ENCODE measurements around the gene TMEM53.

Gene TMEM53

DNA sequence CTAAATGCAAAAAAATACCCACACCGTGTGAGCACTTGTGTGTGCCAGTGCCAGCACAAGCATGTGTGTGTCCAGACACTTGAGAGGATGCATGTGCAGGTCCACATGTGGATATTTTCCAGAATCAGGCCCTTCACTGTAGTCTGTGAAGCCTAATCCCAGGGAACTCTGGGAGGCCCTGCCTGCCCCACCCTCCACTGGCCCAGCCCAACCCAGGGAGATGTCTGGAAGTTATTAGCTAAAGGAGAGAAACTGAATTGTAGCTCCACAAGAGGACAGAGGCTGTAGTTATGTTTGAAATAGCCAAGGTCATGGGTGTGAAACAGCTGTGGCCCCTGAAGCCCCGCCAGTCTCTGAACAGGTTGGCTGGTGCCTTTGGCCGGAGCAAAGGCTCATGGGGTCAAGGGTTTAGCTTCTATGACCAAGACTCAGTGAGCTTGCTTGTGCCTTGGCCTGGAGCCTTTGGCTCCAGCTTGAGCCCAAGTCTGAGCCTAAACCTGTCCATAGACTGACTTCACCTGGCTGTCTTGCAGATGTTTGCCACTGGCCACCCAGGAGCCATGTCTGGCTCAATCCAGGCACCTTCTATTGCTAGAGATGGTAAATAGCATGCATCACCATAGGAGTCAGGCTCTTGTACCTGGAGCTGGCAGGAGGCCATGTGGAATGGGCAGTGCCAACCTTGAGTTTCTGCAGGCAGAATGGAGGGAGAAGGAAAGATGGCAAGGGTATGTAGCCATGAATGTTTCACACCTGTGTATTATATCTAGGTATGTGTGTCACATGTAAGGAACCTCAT, 69.9 kb downstream of the TMEM53 start:
- TF ChIP-seq CTCF (IDR thresholded peaks at IDR 0.05; ENCODE audit: low read depth, low read length), result no peak
- Histone ChIP-seq H3K27me3 (ENCODE audit: insufficient read depth, low read depth, severe bottlenecking) (no peaks in the 10 kb centered on the region), H3K4me3 (ENCODE audit: low read depth, low read length) (no peak overlapping the region), H3K27ac (no peak overlapping the region), H3K9me3 (ENCODE audit: severe bottlenecking) (peaks cover 2% of the 10 kb centered on the region), H3K36me3 (no peaks in the 10 kb centered on the region)
- DNase-seq, result no peak

GRCh38 chr1:44603718-44604117, 70.6 kb downstream of the TMEM53 start:
- Histone ChIP-seq H3K27ac (no peak overlapping the region), H3K4me3 (ENCODE audit: low read depth, low read length) (no peak overlapping the region), H3K36me3 (no peaks in the 10 kb centered on the region), H3K9me3 (ENCODE audit: severe bottlenecking) (peaks cover 2% of the 10 kb centered on the region), H3K27me3 (ENCODE audit: insufficient read depth, low read depth, severe bottlenecking) (no peaks in the 10 kb centered on the region)
- DNase-seq, result no peak
- TF ChIP-seq CTCF (IDR thresholded peaks at IDR 0.05; ENCODE audit: low read depth, low read length), result no peak

All from WERI-Rb-1 (cell line).